ENCODE results near the gene IFNW1. TPM values are rescaled to one million over a fixed set of nuclear protein-coding genes. Genes with fewer than 3 reads are reported as not detected.

IFNW1 gene
- total and polyA plus RNA-seq, 2 of the 13 experiments (the other 11 are each of a cell fraction or from before 2014, with no cell fraction given) = not detected

DNA sequence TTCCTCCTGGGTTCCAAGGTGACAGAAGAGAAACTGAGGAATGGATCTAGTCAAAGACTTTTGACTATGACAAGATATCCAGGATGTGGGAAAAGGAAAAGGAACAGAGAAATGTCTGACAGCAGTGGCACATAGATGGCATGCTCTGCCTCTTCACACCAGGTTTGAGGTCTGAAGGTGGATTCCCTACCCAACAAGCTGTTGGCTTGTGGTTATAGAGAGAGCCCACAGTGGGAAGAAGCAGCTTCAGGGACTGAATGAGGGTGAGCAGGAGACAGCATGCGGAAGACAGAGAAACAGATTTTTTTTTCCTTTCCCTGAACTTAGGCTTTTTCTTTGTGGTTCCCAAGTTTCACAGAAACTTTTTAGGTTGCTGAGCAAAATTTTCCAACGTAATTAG, 20.6 kb downstream of the IFNW1 start:
- Histone ChIP-seq H4K20me1 (ENCODE audit: insufficient read depth, low read length) (no peaks in the 10 kb centered on the region), H3K79me2 (ENCODE audit: insufficient read depth, low read length) (no peaks in the 10 kb centered on the region), H3K4me2 (ENCODE audit: low read depth, low read length) (no peak overlapping the region), H3K27ac (ENCODE audit: extremely low read length, insufficient read depth, low read length) (no peak overlapping the region), H2AFZ (ENCODE audit: low read length) (no peak overlapping the region), H3K36me3 (replicated peaks in 1 of 2; ENCODE audit: control insufficient read depth in 1 of 2, insufficient read depth in 2 of 2, low read length in 2 of 2) (no peaks in the 10 kb centered on the region), H3K4me1 (ENCODE audit: insufficient read depth, low read length) (no peaks in the 10 kb centered on the region), H3K4me3 (replicated peaks in 1 of 3; ENCODE audit: insufficient read depth in 1 of 3, low read depth in 2 of 3, low read length in 3 of 3) (no peak overlapping the region), H3K27me3 (ENCODE audit: control insufficient read depth in 1 of 2, insufficient read depth in 2 of 2, low read length in 2 of 2) (no peaks in the 10 kb centered on the region), H3K9me3 (ENCODE audit: low read length) (no peaks in the 10 kb centered on the region), H3K9ac (ENCODE audit: insufficient read depth, low read depth, low read length) (no peak overlapping the region)
- intact Hi-C loops (cut with micrococcal nuclease; ENCODE audit: unreplicated experiment) = no loop called here
- ATAC-seq = no peak
- TF ChIP-seq ZBTB7A (CRISPR knock-in tag; IDR thresholded peaks at IDR 0.05) (no peak), SIN3A (IDR thresholded peaks at IDR 0.05; ENCODE audit: borderline replicate concordance, low read depth, low read length) (no peak), HOXA9 (CRISPR knock-in tag; IDR thresholded peaks at IDR 0.05; ENCODE audit: borderline replicate concordance) (no peak)
- TF ChIP-seq, protein P1, sequence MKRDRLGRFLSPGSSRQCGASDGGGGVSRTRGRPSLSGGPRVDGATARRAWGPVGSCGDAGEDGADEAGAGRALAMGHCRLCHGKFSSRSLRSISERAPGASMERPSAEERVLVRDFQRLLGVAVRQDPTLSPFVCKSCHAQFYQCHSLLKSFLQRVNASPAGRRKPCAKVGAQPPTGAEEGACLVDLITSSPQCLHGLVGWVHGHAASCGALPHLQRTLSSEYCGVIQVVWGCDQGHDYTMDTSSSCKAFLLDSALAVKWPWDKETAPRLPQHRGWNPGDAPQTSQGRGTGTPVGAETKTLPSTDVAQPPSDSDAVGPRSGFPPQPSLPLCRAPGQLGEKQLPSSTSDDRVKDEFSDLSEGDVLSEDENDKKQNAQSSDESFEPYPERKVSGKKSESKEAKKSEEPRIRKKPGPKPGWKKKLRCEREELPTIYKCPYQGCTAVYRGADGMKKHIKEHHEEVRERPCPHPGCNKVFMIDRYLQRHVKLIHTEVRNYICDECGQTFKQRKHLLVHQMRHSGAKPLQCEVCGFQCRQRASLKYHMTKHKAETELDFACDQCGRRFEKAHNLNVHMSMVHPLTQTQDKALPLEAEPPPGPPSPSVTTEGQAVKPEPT (CRISPR knock-in tag; IDR thresholded peaks at IDR 0.05; ENCODE audit: low read depth) = no peak
- WGBS (ENCODE audit: low lambda C conversion rate) = 45% methylated on average over 2 of the region's 2 CpGs
- FAIRE-seq = no peak
- ChIA-PET POLR2A (no interaction called here), CTCF (ENCODE audit: low intra/inter-chr PET ratio, low total read pairs) (no interaction called here)
- no TSS peak for BruUV-seq (replicated peaks)
- DNase-seq (ENCODE audit: low spot score) = no peak
- in situ Hi-C loops (cut with HindIII; ENCODE audit: extremely low pct_ligation_motif_present, low pct_unique_long_range_greater_than_20kb) = loop anchor here (25.0 kb wide), 3 partner anchors 509 to 1634 kb away; partner anchors contain the start of gene MLLT3

DNA sequence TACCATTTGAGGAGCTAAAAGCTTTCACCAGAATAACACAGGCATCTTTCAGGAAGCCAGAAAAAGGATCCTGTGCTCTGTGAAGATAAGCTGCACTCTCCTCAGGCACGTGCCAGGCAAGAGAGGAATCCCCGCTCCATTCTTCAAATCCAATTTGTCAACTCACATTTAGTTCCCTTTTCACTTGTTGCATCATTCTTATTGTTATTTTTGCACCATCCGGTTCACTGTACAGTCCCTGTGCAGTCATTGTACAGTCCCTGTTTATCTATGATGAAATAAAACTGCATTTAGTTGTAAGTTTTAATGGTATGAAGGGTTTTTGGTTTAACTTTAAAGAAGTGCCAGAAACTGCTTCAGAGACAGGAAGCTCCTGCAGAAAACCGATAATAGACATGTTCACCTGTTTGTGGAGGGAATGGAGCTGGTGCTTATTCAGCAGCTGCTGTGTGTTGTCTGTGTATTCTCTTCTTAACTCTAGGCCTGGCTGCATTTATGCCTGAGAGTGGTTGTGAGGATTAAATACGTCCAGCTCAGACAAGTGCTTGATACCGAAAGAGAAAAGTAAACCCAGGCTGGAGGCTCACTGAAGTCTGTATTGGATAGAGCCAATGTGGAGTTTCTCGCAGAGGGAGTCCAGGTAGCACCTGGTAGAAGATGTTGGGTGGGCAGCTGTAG, 22.4 kb downstream of the IFNW1 start:
- Histone ChIP-seq H2AFZ (ENCODE audit: low read length) (no peak overlapping the region), H3K27ac (ENCODE audit: extremely low read length, insufficient read depth, low read length) (no peak overlapping the region), H3K79me2 (ENCODE audit: insufficient read depth, low read length) (no peaks in the 10 kb centered on the region), H3K4me3 (replicated peaks in 1 of 3; ENCODE audit: insufficient read depth in 1 of 3, low read depth in 2 of 3, low read length in 3 of 3) (no peak overlapping the region), H3K4me1 (ENCODE audit: insufficient read depth, low read length) (no peaks in the 10 kb centered on the region), H3K27me3 (ENCODE audit: control insufficient read depth in 1 of 2, insufficient read depth in 2 of 2, low read length in 2 of 2) (no peaks in the 10 kb centered on the region), H3K9ac (ENCODE audit: insufficient read depth, low read depth, low read length) (no peak overlapping the region), H3K9me3 (ENCODE audit: low read length) (no peaks in the 10 kb centered on the region), H3K4me2 (ENCODE audit: low read depth, low read length) (no peak overlapping the region), H4K20me1 (ENCODE audit: insufficient read depth, low read length) (no peaks in the 10 kb centered on the region), H3K36me3 (replicated peaks in 1 of 2; ENCODE audit: control insufficient read depth in 1 of 2, insufficient read depth in 2 of 2, low read length in 2 of 2) (no peaks in the 10 kb centered on the region)
- FAIRE-seq = no peak
- ChIA-PET POLR2A (no interaction called here), CTCF (ENCODE audit: low intra/inter-chr PET ratio, low total read pairs) (no interaction called here)
- no peak for DNase-seq (ENCODE audit: low spot score)
- intact Hi-C loops (cut with micrococcal nuclease; ENCODE audit: unreplicated experiment) (no loop called here), in situ Hi-C loops (cut with HindIII; ENCODE audit: extremely low pct_ligation_motif_present, low pct_unique_long_range_greater_than_20kb) (loop anchor here (25.0 kb wide), 3 partner anchors 507 to 1632 kb away; partner anchors contain the start of gene MLLT3)
- BruUV-seq (replicated peaks) = no TSS peak
- 21% methylated on average over 7 of the region's 7 CpGs for WGBS (ENCODE audit: low lambda C conversion rate)
- ATAC-seq = no peak
- TF ChIP-seq SALL2 (CRISPR knock-in tag; IDR thresholded peaks at IDR 0.05) = no peak
- TF ChIP-seq, protein P2, sequence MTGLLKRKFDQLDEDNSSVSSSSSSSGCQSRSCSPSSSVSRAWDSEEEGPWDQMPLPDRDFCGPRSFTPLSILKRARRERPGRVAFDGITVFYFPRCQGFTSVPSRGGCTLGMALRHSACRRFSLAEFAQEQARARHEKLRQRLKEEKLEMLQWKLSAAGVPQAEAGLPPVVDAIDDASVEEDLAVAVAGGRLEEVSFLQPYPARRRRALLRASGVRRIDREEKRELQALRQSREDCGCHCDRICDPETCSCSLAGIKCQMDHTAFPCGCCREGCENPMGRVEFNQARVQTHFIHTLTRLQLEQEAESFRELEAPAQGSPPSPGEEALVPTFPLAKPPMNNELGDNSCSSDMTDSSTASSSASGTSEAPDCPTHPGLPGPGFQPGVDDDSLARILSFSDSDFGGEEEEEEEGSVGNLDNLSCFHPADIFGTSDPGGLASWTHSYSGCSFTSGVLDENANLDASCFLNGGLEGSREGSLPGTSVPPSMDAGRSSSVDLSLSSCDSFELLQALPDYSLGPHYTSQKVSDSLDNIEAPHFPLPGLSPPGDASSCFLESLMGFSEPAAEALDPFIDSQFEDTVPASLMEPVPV (CRISPR knock-in tag; IDR thresholded peaks at IDR 0.05) = no peak
- TF ChIP-seq SCMH1 (CRISPR knock-in tag; IDR thresholded peaks at IDR 0.05; ENCODE audit: borderline replicate concordance) = no peak
- TF ChIP-seq MED13 (CRISPR knock-in tag; IDR thresholded peaks at IDR 0.05) = no peak
- no peak for TF ChIP-seq MBNL3 (CRISPR knock-in tag; conservative IDR thresholded peaks at IDR 0.05)
- no peak for TF ChIP-seq ZSCAN21 (CRISPR knock-in tag; IDR thresholded peaks at IDR 0.05; ENCODE audit: borderline replicate concordance)
- no peak for TF ChIP-seq KDM4B (CRISPR knock-in tag; IDR thresholded peaks at IDR 0.05)
- no peak for TF ChIP-seq SIX4 (CRISPR knock-in tag; IDR thresholded peaks at IDR 0.05)
- TF ChIP-seq GATAD1 (CRISPR knock-in tag; IDR thresholded peaks at IDR 0.05) = no peak
- TF ChIP-seq ZNF510 (CRISPR knock-in tag; IDR thresholded peaks at IDR 0.05; ENCODE audit: low read depth) = no peak

All from HepG2 (cell line).